ENCODE results near the gene OTC.
A peak's percentile ranks its signal among the peaks of the same experiment; 100 is the strongest.

The OTC gene

GRCh38 chrX:38352362-38352761, at the start of gene OTC:
OTC (plus strand) TSS chrX:38352604; CDS start chrX:38352697, 93 bp downstream.
- Histone ChIP-seq H3K27me3 (replicated peaks; ENCODE audit: control insufficient read depth, insufficient read depth, low read length) (peaks cover 24% of the 10 kb centered on the region), H3K36me3 (ENCODE audit: control insufficient read depth, insufficient read depth, low read length, severe bottlenecking) (no peaks in the 10 kb centered on the region), H3K9me3 (ENCODE audit: control insufficient read depth, low read length) (no peaks in the 10 kb centered on the region), H3K4me1 (ENCODE audit: control insufficient read depth, insufficient read depth, low read length) (no peaks in the 10 kb centered on the region), H3K4me3 (ENCODE audit: low read length) (no peak within 1 kb of the TSS), H3K9ac (ENCODE audit: low read length) (no peak within 1 kb of the TSS)
- DNase-seq (ENCODE audit: low read depth), result no peak

GRCh38 chrX:38304010-38304409, 48.4 kb upstream of the OTC start:
- DNase-seq (ENCODE audit: low read depth), result peak; percentile 11
- Histone ChIP-seq H3K4me1 (ENCODE audit: control insufficient read depth, insufficient read depth, low read length) (peaks cover 3% of the 10 kb centered on the region), H3K9me3 (ENCODE audit: control insufficient read depth, low read length) (no peaks in the 10 kb centered on the region), H3K36me3 (ENCODE audit: control insufficient read depth, insufficient read depth, low read length, severe bottlenecking) (no peaks in the 10 kb centered on the region), H3K4me3 (ENCODE audit: low read length) (no peak overlapping the region), H3K9ac (ENCODE audit: low read length) (no peak overlapping the region), H3K27me3 (replicated peaks; ENCODE audit: control insufficient read depth, insufficient read depth, low read length) (peaks cover 9% of the 10 kb centered on the region)

GRCh38 chrX:38305971-38306370, 46.4 kb upstream of the OTC start:
- Histone ChIP-seq H3K36me3 (ENCODE audit: control insufficient read depth, insufficient read depth, low read length, severe bottlenecking) (no peaks in the 10 kb centered on the region), H3K27me3 (replicated peaks; ENCODE audit: control insufficient read depth, insufficient read depth, low read length) (peaks cover 7% of the 10 kb centered on the region), H3K9me3 (ENCODE audit: control insufficient read depth, low read length) (no peaks in the 10 kb centered on the region), H3K9ac (ENCODE audit: low read length) (no peak overlapping the region), H3K4me3 (ENCODE audit: low read length) (no peak overlapping the region), H3K4me1 (ENCODE audit: control insufficient read depth, insufficient read depth, low read length) (peaks cover 3% of the 10 kb centered on the region)
- peak; percentile 4 for DNase-seq (ENCODE audit: low read depth)

GRCh38 chrX:38311743-38312142, 40.7 kb upstream of the OTC start:
- peaks cover 8% of the 10 kb centered on the region for H3K27me3 ChIP-seq (replicated peaks; ENCODE audit: control insufficient read depth, insufficient read depth, low read length)
- no peak overlapping the region for H3K4me3 ChIP-seq (ENCODE audit: low read length)
- peaks cover 4% of the 10 kb centered on the region for H3K4me1 ChIP-seq (ENCODE audit: control insufficient read depth, insufficient read depth, low read length)
- no peaks in the 10 kb centered on the region for H3K9me3 ChIP-seq (ENCODE audit: control insufficient read depth, low read length)
- no peak overlapping the region for H3K9ac ChIP-seq (ENCODE audit: low read length)
- DNase-seq (ENCODE audit: low read depth), result no peak
- no peaks in the 10 kb centered on the region for H3K36me3 ChIP-seq (ENCODE audit: control insufficient read depth, insufficient read depth, low read length, severe bottlenecking)

GRCh38 chrX:38312436-38312835, 40.0 kb upstream of the OTC start:
- Histone ChIP-seq H3K27me3 (replicated peaks; ENCODE audit: control insufficient read depth, insufficient read depth, low read length) (peaks cover 8% of the 10 kb centered on the region), H3K36me3 (ENCODE audit: control insufficient read depth, insufficient read depth, low read length, severe bottlenecking) (no peaks in the 10 kb centered on the region), H3K4me3 (ENCODE audit: low read length) (no peak overlapping the region), H3K9me3 (ENCODE audit: control insufficient read depth, low read length) (no peaks in the 10 kb centered on the region), H3K9ac (ENCODE audit: low read length) (no peak overlapping the region), H3K4me1 (ENCODE audit: control insufficient read depth, insufficient read depth, low read length) (peaks cover 4% of the 10 kb centered on the region)
- DNase-seq (ENCODE audit: low read depth), result peak; percentile 6

GRCh38 chrX:38313190-38313589, 39.2 kb upstream of the OTC start:
- Histone ChIP-seq H3K27me3 (replicated peaks; ENCODE audit: control insufficient read depth, insufficient read depth, low read length) (peaks cover 8% of the 10 kb centered on the region), H3K4me1 (ENCODE audit: control insufficient read depth, insufficient read depth, low read length) (peaks cover 4% of the 10 kb centered on the region), H3K9me3 (ENCODE audit: control insufficient read depth, low read length) (no peaks in the 10 kb centered on the region), H3K4me3 (ENCODE audit: low read length) (no peak overlapping the region), H3K36me3 (ENCODE audit: control insufficient read depth, insufficient read depth, low read length, severe bottlenecking) (no peaks in the 10 kb centered on the region), H3K9ac (ENCODE audit: low read length) (no peak overlapping the region)
- no peak for DNase-seq (ENCODE audit: low read depth)

DNA sequence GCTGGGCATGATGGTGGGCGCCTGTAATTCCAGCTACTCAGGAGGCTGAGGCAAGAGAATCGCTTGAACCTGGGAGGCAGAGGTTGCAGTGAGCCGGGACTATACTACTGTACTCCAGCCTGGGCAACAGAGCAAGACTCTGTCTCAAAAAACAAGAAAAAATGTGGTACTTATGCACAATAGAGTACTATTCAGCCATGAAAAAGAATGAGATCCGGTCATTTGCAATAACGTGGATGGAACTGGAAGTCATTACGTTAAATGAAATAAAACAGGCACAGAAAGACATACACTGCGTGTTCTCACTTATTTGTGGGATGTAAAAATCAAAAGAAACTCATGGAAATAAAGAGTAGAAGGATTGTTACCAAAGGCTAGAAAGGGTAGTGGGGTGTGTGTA, 37.2 kb upstream of the OTC start:
- no peak overlapping the region for H3K9ac ChIP-seq (ENCODE audit: low read length)
- H3K4me3 ChIP-seq (ENCODE audit: low read length), result no peak overlapping the region
- H3K36me3 ChIP-seq (ENCODE audit: control insufficient read depth, insufficient read depth, low read length, severe bottlenecking), result no peaks in the 10 kb centered on the region
- H3K27me3 ChIP-seq (replicated peaks; ENCODE audit: control insufficient read depth, insufficient read depth, low read length), result peaks cover 8% of the 10 kb centered on the region
- H3K9me3 ChIP-seq (ENCODE audit: control insufficient read depth, low read length), result no peaks in the 10 kb centered on the region
- peaks cover 4% of the 10 kb centered on the region for H3K4me1 ChIP-seq (ENCODE audit: control insufficient read depth, insufficient read depth, low read length)
- no peak for DNase-seq (ENCODE audit: low read depth)

- Histone ChIP-seq H3K4me1 (ENCODE audit: control insufficient read depth, insufficient read depth, low read length) (no peaks in the 10 kb centered on the region), H3K4me3 (ENCODE audit: low read length) (no peak overlapping the region), H3K27me3 (replicated peaks; ENCODE audit: control insufficient read depth, insufficient read depth, low read length) (peaks cover 2% of the 10 kb centered on the region), H3K9ac (ENCODE audit: low read length) (no peak overlapping the region), H3K36me3 (ENCODE audit: control insufficient read depth, insufficient read depth, low read length, severe bottlenecking) (no peaks in the 10 kb centered on the region), H3K9me3 (ENCODE audit: control insufficient read depth, low read length) (no peaks in the 10 kb centered on the region)
- no peak for DNase-seq (ENCODE audit: low read depth)
These were observed 34.2 kb upstream of the OTC start for GRCh38 chrX:38318196-38318595.

DNA sequence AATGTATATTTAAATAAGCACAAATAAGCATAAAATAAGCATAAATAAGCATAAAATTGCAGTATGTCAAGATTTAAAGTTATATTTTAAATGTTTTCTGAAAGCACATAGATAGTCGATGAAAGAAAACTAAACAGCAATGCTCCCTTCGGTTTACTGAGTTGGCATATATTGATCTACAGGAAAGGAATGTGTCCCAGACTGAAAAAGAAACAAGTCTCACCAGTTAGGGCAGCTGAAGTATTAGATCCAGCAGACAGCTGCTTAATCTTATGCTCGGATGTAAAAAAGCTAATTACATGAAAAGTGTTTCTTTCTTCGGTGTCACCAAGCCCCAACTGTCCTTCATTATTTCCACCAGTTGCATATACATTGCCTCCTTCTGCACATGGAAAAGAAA, 33.8 kb upstream of the OTC start:
- Histone ChIP-seq H3K36me3 (ENCODE audit: control insufficient read depth, insufficient read depth, low read length, severe bottlenecking) (no peaks in the 10 kb centered on the region), H3K4me3 (ENCODE audit: low read length) (no peak overlapping the region), H3K9me3 (ENCODE audit: control insufficient read depth, low read length) (no peaks in the 10 kb centered on the region), H3K27me3 (replicated peaks; ENCODE audit: control insufficient read depth, insufficient read depth, low read length) (peaks cover 2% of the 10 kb centered on the region), H3K9ac (ENCODE audit: low read length) (no peak overlapping the region), H3K4me1 (ENCODE audit: control insufficient read depth, insufficient read depth, low read length) (no peaks in the 10 kb centered on the region)
- no peak for DNase-seq (ENCODE audit: low read depth)

GRCh38 chrX:38320819-38321218, 31.6 kb upstream of the OTC start:
- H3K36me3 ChIP-seq (ENCODE audit: control insufficient read depth, insufficient read depth, low read length, severe bottlenecking), result no peaks in the 10 kb centered on the region
- no peak for DNase-seq (ENCODE audit: low read depth)
- no peaks in the 10 kb centered on the region for H3K4me1 ChIP-seq (ENCODE audit: control insufficient read depth, insufficient read depth, low read length)
- H3K4me3 ChIP-seq (ENCODE audit: low read length), result no peak overlapping the region
- H3K9ac ChIP-seq (ENCODE audit: low read length), result no peak overlapping the region
- no peaks in the 10 kb centered on the region for H3K9me3 ChIP-seq (ENCODE audit: control insufficient read depth, low read length)
- peaks cover 2% of the 10 kb centered on the region for H3K27me3 ChIP-seq (replicated peaks; ENCODE audit: control insufficient read depth, insufficient read depth, low read length)

- Histone ChIP-seq H3K9ac (ENCODE audit: low read length) (peak overlapping the region; percentile 87), H3K4me3 (ENCODE audit: low read length) (peak overlapping the region; percentile 80), H3K36me3 (ENCODE audit: control insufficient read depth, insufficient read depth, low read length, severe bottlenecking) (no peaks in the 10 kb centered on the region), H3K27me3 (replicated peaks; ENCODE audit: control insufficient read depth, insufficient read depth, low read length) (no peaks in the 10 kb centered on the region), H3K9me3 (ENCODE audit: control insufficient read depth, low read length) (no peaks in the 10 kb centered on the region), H3K4me1 (ENCODE audit: control insufficient read depth, insufficient read depth, low read length) (peaks cover 13% of the 10 kb centered on the region)
- no peak for DNase-seq (ENCODE audit: low read depth)
These were observed 26.3 kb upstream of the OTC start for GRCh38 chrX:38326086-38326485.

GRCh38 chrX:38327007-38327774, 25.2 kb upstream of the OTC start, which contains the start of gene RPGR:
RPGR (minus strand) TSS chrX:38327509; CDS start chrX:38327367, 142 bp downstream.
- Histone ChIP-seq H3K36me3 (ENCODE audit: control insufficient read depth, insufficient read depth, low read length, severe bottlenecking) (no peaks in the 10 kb centered on the region), H3K4me3 (ENCODE audit: low read length) (peak within 1 kb of the TSS; percentile 80), H3K9ac (ENCODE audit: low read length) (peak within 1 kb of the TSS; percentile 87), H3K27me3 (replicated peaks; ENCODE audit: control insufficient read depth, insufficient read depth, low read length) (no peaks in the 10 kb centered on the region), H3K4me1 (ENCODE audit: control insufficient read depth, insufficient read depth, low read length) (peaks cover 13% of the 10 kb centered on the region), H3K9me3 (ENCODE audit: control insufficient read depth, low read length) (no peaks in the 10 kb centered on the region)
- peak; percentile 95 for DNase-seq (ENCODE audit: low read depth)

Data from adipocyte (in vitro differentiated cells).